H1 (cell line): ENCODE measurements around the gene STIM2. TPM values are rescaled to one million over a fixed set of nuclear protein-coding genes. Genes with fewer than 3 reads are reported as not detected.

Experiments used
- JUND ChIP-seq: IDR thresholded peaks from 2 replicates; pipeline ENCODE4 v1.6.1; 2011; ENCODE audit warnings: mild to moderate bottlenecking, improper control_type of control experiment, low read length
- SAP30 ChIP-seq: fragments of 300-600 bp; sonication (generic); IDR thresholded peaks from 2 replicates; pipeline ENCODE4 v1.7.1; 2012; ENCODE audit warnings: low read length, moderate library complexity, mild to moderate bottlenecking, inconsistent platforms; ENCODE audit not compliant: insufficient read depth, insufficient replicate concordance
- TAF7 ChIP-seq: optimal IDR thresholded peaks from 2 replicates; pipeline ENCODE3; 2011; ENCODE audit warnings: low read depth, mild to moderate bottlenecking, inconsistent platforms, low read length, moderate library complexity, borderline replicate concordance
- polyA plus RNA-seq, 7 experiments: library from polyadenylated mRNA; depleted of rRNA in 3 of 7; stranded (reverse) in 5 of 7; unstranded in 2 of 7; fragments of >200 nt in 5 of 7; fragments of 200-250 nt in 2 of 7; gene quantifications; 1 replicate in 5 of 7; 2 replicates in 1 of 7; 4 replicates in 1 of 7; pipeline versions ENCODE4 v1.2.1 to v1.2.3, GENCODE V29; 2011 to 2013; ENCODE audit warnings: missing spikeins in 2 of 7, mixed read lengths in 2 of 7
- total RNA-seq: library from RNA; stranded (reverse); fragmentation: NEBNext Ultra II Directional; extraction: Animal tissue kit (Norgen Biotek cat#: 25700); gene quantifications from 2 replicates; pipeline ENCODE4 v1.2.1, GENCODE V29; 2021

Gene STIM2
- total and polyA plus RNA-seq, 2 of the 8 experiments (the other 6 are each of a cell fraction or from before 2014, with no cell fraction given), result 22.9 to 23.0 TPM

- TF ChIP-seq SAP30 (no peak), JUND (no peak), TAF7 (no peak)
Measured at GRCh38 chr4:26931966-26932365, 71.3 kb downstream of the STIM2 start (continued).
